GM12878 (cell line): ENCODE results near the gene WWP2. TPM values are rescaled to one million over a fixed set of nuclear protein-coding genes. Genes with fewer than 3 reads are reported as not detected.

ENCODE experiments used
- ATAC-seq: fragments of 200-7000 bp; cut with Tn5 transposase; 3 replicates; pipeline ENCODE4 v1.9.1; 2020; ENCODE audit warnings: mild to moderate bottlenecking, moderate library complexity
- BruUV-seq: library from RNA; stranded (reverse); fragments of 400-500 nt; replicated peaks from 2 replicates; lab custom pipeline; 2021; lab: Mats Ljungman, UMichigan
- CTCF ChIA-PET: fragments of 300-600 bp; sonication (Branson Sonifier 250); formaldehyde crosslinking; extraction: SDS; loops from one replicate; lab custom pipeline; 2021; ENCODE audit warnings: inconsistent platforms; lab: Yijun Ruan, JAX
- POLR2A ChIA-PET: fragments of 350-600 bp; formaldehyde crosslinking; extraction: SDS; loops from one replicate; lab custom pipeline; 2021; ENCODE audit warnings: inconsistent platforms; lab: Charles Lee
- RAD21 ChIA-PET: fragments of 300-600 bp; sonication (Branson Sonifier 250); formaldehyde crosslinking; loops from one replicate; lab custom pipeline; 2023; ENCODE audit warnings: antibody characterized with exemption; ENCODE audit not compliant: unreplicated experiment; lab: Charles Lee
- SMC1A ChIA-PET: fragments of 300-600 bp; sonication (Branson Sonifier 250); formaldehyde crosslinking; loops from one replicate; lab custom pipeline; 2023; ENCODE audit not compliant: unreplicated experiment, uncharacterized antibody; lab: Charles Lee
- DNase-seq: peaks from one replicate; pipeline ENCODE4 v3.0.0-alpha.2; 2011; ENCODE audit warnings: low read depth, low spot score
- FAIRE-seq: peaks from 3 replicates; lab custom pipeline; 2011; peaks lifted over from hg19 to GRCh38; lab: Jason Lieb, UNC
- H2AFZ ChIP-seq: 2 replicates; pipeline ENCODE4 v1.6.0; 2011; ENCODE audit warnings: low read depth, low read length, control low read depth; ENCODE audit not compliant: control insufficient read depth
- H3K27ac ChIP-seq: 2 replicates; pipeline ENCODE4 v1.5.1; 2011; ENCODE audit warnings: control low read depth; ENCODE audit not compliant: control insufficient read depth, insufficient read depth
- H3K27me3 ChIP-seq, 2 experiments: replicated peaks in 1 of 2; 2 replicates each; pipeline versions ENCODE4 v1.6.0 to v1.6.1; 2011; ENCODE audit warnings: low read length in 1 of 2; ENCODE audit not compliant: control insufficient read depth in 2 of 2, insufficient read depth in 2 of 2
- H3K36me3 ChIP-seq, 2 experiments: 2 replicates each; pipeline ENCODE4 v1.5.1; 2011; ENCODE audit warnings: low read length in 1 of 2; ENCODE audit not compliant: control insufficient read depth in 2 of 2, insufficient read depth in 2 of 2
- H3K4me1 ChIP-seq: 2 replicates; pipeline ENCODE4 v1.6.1; 2011; ENCODE audit warnings: mild to moderate bottlenecking, low read length, moderate library complexity, mixed read lengths; ENCODE audit not compliant: control insufficient read depth, insufficient read depth
- H3K4me2 ChIP-seq: 2 replicates; pipeline ENCODE4 v1.6.0; 2011; ENCODE audit warnings: control low read depth; ENCODE audit not compliant: control insufficient read depth, insufficient read depth
- H3K4me3 ChIP-seq: fragments of 200-600 bp; sonication (generic); 2 replicates; pipeline ENCODE4 v1.5.1; 2016
- H3K79me2 ChIP-seq: 2 replicates; pipeline ENCODE4 v1.6.0; 2011; ENCODE audit warnings: low read length; ENCODE audit not compliant: control insufficient read depth, insufficient read depth
- H3K9ac ChIP-seq: 2 replicates; pipeline ENCODE4 v1.8.0; 2011; ENCODE audit warnings: low read length, control low read depth, mixed read lengths; ENCODE audit not compliant: control insufficient read depth, insufficient read depth
- H3K9me3 ChIP-seq: replicated peaks from 3 replicates; pipeline ENCODE4 v1.5.1; 2011; ENCODE audit warnings: mild to moderate bottlenecking, low read length; ENCODE audit not compliant: control insufficient read depth, insufficient read depth
- H4K20me1 ChIP-seq: 2 replicates; pipeline ENCODE4 v1.6.0; 2011; ENCODE audit not compliant: control insufficient read depth, insufficient read depth
- BHLHE40 ChIP-seq, 2 experiments: fragments of 450-650 bp in 1 of 2; IDR thresholded peaks; 2 replicates each; pipeline ENCODE4 v1.6.1; 2011 to 2017; ENCODE audit warnings: low read depth in 2 of 2, borderline replicate concordance in 1 of 2, improper control_type of control experiment in 1 of 2, low read length in 1 of 2, mild to moderate bottlenecking in 1 of 2
- CHD2 ChIP-seq: IDR thresholded peaks from 2 replicates; pipeline ENCODE4 v1.6.1; 2011; ENCODE audit warnings: low read depth, low read length, improper control_type of control experiment, borderline replicate concordance
- MXI1 ChIP-seq: fragments of 150-350 bp; IDR thresholded peaks from 2 replicates; pipeline ENCODE4 v1.6.1; 2011; ENCODE audit warnings: low read depth, mild to moderate bottlenecking, inconsistent platforms, low read length, improper control_type of control experiment
- NFYA ChIP-seq: IDR thresholded peaks from 2 replicates; pipeline ENCODE4 v1.6.1; 2011; ENCODE audit warnings: low read depth, mild to moderate bottlenecking, low read length, improper control_type of control experiment, borderline replicate concordance
- RELB ChIP-seq: fragments of 450-650 bp; IDR thresholded peaks from 2 replicates; pipeline ENCODE4 v1.6.1; 2017; ENCODE audit warnings: low read depth, mild to moderate bottlenecking, moderate library complexity
- STAT3 ChIP-seq: IDR thresholded peaks from 2 replicates; pipeline ENCODE4 v1.6.1; 2011; ENCODE audit warnings: low read depth, low read length, improper control_type of control experiment
- TCF7 ChIP-seq: IDR thresholded peaks from 2 replicates; pipeline ENCODE4 v1.6.1; 2014; ENCODE audit warnings: antibody characterized with exemption, borderline replicate concordance
- YBX1 ChIP-seq: fragments of 450-650 bp; IDR thresholded peaks from 2 replicates; pipeline ENCODE4 v1.6.1; 2016; ENCODE audit warnings: antibody characterized with exemption
- ZBTB40 ChIP-seq: fragments of 450-650 bp; IDR thresholded peaks from 2 replicates; pipeline ENCODE4 v1.6.1; 2016; ENCODE audit warnings: mild to moderate bottlenecking, moderate library complexity, borderline replicate concordance
- WGBS: methylation state at CpG from one replicate; pipeline ENCODE4 v1.1.6; 2016; ENCODE audit warnings: low lambda C conversion rate; ENCODE audit not compliant: insufficient replicate concordance, insufficient coverage; ENCODE audit errors: missing lambda C conversion rate; 5-methylcytosine and 5-hydroxymethylcytosine counted together
- in situ Hi-C: fragments of 300-500 bp; cut with MboI; formaldehyde crosslinking; loops from 9 replicates; pipeline ENCODE4 v1.14.3; 2018; ENCODE audit warnings: mixed read lengths
- intact Hi-C: fragments of 100-400 bp; cut with micrococcal nuclease; formaldehyde crosslinking; loops from one replicate; pipeline ENCODE4 v1.14.2; 2022; ENCODE audit not compliant: unreplicated experiment
- polyA plus RNA-seq, 11 experiments: library from polyadenylated mRNA; depleted of rRNA in 4 of 11; unstranded in 6 of 11; stranded (reverse) in 5 of 11; fragments of >200 nt; fragmentation: Nextera tagmentation in 4 of 11; fragmentation: Illumina TruSeq in 1 of 11; extraction: Ambion mirVana in 4 of 11; extraction: Trizol in 1 of 11; gene quantifications; 1 replicate in 1 of 11; 2 replicates in 10 of 11; pipeline versions ENCODE4 v1.2.1 to v1.2.3, GENCODE V29; 2011 to 2016; ENCODE audit warnings: inconsistent platforms in 2 of 11, missing spikeins in 2 of 11, low read depth in 1 of 11
- total RNA-seq, 4 experiments: library from RNA; depleted of rRNA in 3 of 4; stranded (reverse); fragments of >200 nt in 3 of 4; fragmentation: Illumina TruSeq in 1 of 4; extraction: Trizol in 1 of 4; gene quantifications; 2 replicates each; pipeline versions ENCODE4 v1.2.1 to v1.2.3, GENCODE V29; 2013 to 2021

WWP2 gene
- total and polyA plus RNA-seq, 10 of the 15 experiments (the other 5 are each of a cell fraction or from before 2014, with no cell fraction given), result 2.8 to 47.0 (median 23.8) TPM

- POLR2A ChIA-PET, result no interaction called here
- 89% methylated on average over 6 of the region's 6 CpGs for WGBS
- in situ Hi-C loops (no loop called here), intact Hi-C loops (no loop called here)
- no peak for DNase-seq
- H3K79me2 ChIP-seq, result no peaks in the 10 kb centered on the region
- no peaks in the 10 kb centered on the region for H3K4me1 ChIP-seq
- SMC1A ChIA-PET, result interaction anchor here (0.6 kb wide), 1 partner anchor 213 kb away, joined by 3 read pairs; no protein-coding TSS in a partner anchor
- RAD21 ChIA-PET, result interaction anchor here (1.6 kb wide), 1 partner anchor 8 kb away, joined by 5 read pairs; no protein-coding TSS in a partner anchor
- no peaks in the 10 kb centered on the region for H3K9me3 ChIP-seq
- H3K4me2 ChIP-seq, result no peak overlapping the region
- H3K36me3 ChIP-seq, result peaks cover 0 to 3% of the 10 kb centered on the region in 2 experiments; a peak in 2 of 4 replicates
- H2AFZ ChIP-seq, result no peak overlapping the region
- no TSS peak for BruUV-seq
- ATAC-seq, result no peak
- no peak for FAIRE-seq
- H3K9ac ChIP-seq, result no peak overlapping the region
- H4K20me1 ChIP-seq, result no peaks in the 10 kb centered on the region
- no peaks in the 10 kb centered on the region for H3K27me3 ChIP-seq
- TF ChIP-seq NFYA (no peak), BHLHE40 (IDR thresholded peaks at IDR 0.05; ENCODE audit: borderline replicate concordance in 1 of 2, low read depth in 2 of 2, low read length in 1 of 2) (no peak), RELB (no peak)
- TF ChIP-seq, all 136 proteins: peak for 0
- no peak overlapping the region for H3K27ac ChIP-seq
- no peak overlapping the region for H3K4me3 ChIP-seq
- CTCF ChIA-PET, result no interaction called here
Measured at GRCh38 chr16:69922200-69922599, 160.1 kb downstream of the WWP2 start.

- intact Hi-C loops, result no loop called here
- FAIRE-seq (no peak), DNase-seq (no peak), ATAC-seq (no peak)
- no peaks in the 10 kb centered on the region for H3K27me3 ChIP-seq
- ChIA-PET POLR2A (no interaction called here), CTCF (no interaction called here), RAD21 (no interaction called here), SMC1A (no interaction called here)
- peaks cover 0 to 3% of the 10 kb centered on the region in 2 experiments; a peak in 1 of 4 replicates for H3K36me3 ChIP-seq
- H2AFZ ChIP-seq, result no peak overlapping the region
- in situ Hi-C loops, result no loop called here
- no peaks in the 10 kb centered on the region for H4K20me1 ChIP-seq
- no peak overlapping the region for H3K9ac ChIP-seq
- no peak overlapping the region for H3K4me2 ChIP-seq
- no peaks in the 10 kb centered on the region for H3K9me3 ChIP-seq
- no peaks in the 10 kb centered on the region for H3K4me1 ChIP-seq
- no TSS peak for BruUV-seq
- no peak overlapping the region for H3K4me3 ChIP-seq
- 82% methylated on average over 10 of the region's 11 CpGs for WGBS
- no peaks in the 10 kb centered on the region for H3K79me2 ChIP-seq
- H3K27ac ChIP-seq, result no peak overlapping the region
- TF ChIP-seq ZBTB40 (no peak), CHD2 (no peak), TCF7 (no peak), MXI1 (no peak), STAT3 (no peak), YBX1 (no peak)
Measured at GRCh38 chr16:69924041-69924775, 162.1 kb downstream of the WWP2 start.
